ENCODE measurements around the gene CPN2.
A peak's percentile ranks its signal among the peaks of the same experiment; 100 is the strongest.

The CPN2 gene

GRCh38 chr3:194346621-194347020 is 4.5 kb downstream of the CPN2 start:
- H3K4me3 ChIP-seq (ENCODE audit: low read depth, low read length), result no peak overlapping the region
- POLR2A ChIA-PET, result interaction anchor here (1.1 kb wide), 1 partner anchor 23 kb away, joined by 3 read pairs; the partner anchor contains the start of gene LRRC15
- no peak for TF ChIP-seq CTCF (IDR thresholded peaks at IDR 0.05; ENCODE audit: insufficient read depth, low read length, missing control alignments)
- CTCF ChIA-PET, result interaction anchor here (0.9 to 10.2 kb wide), 10 partner anchors 12 to 681 kb away, joined by 3 to 274 read pairs (median 14); partner anchors contain the start of genes GP5 and LRRC15
- DNase-seq (ENCODE audit: low read depth, low spot score), result no peak

GRCh38 chr3:194346035-194346434 is 5.1 kb downstream of the CPN2 start:
- POLR2A ChIA-PET, result interaction anchor here (1.1 kb wide), 1 partner anchor 24 kb away, joined by 3 read pairs; the partner anchor contains the start of gene LRRC15
- TF ChIP-seq CTCF (IDR thresholded peaks at IDR 0.05; ENCODE audit: insufficient read depth, low read length, missing control alignments), result no peak
- CTCF ChIA-PET, result interaction anchor here (0.9 to 10.2 kb wide), 16 partner anchors 11 to 685 kb away, joined by 3 to 274 read pairs (median 12); partner anchors contain the start of genes GP5, LRRC15 and TMEM44
- no peak overlapping the region for H3K4me3 ChIP-seq (ENCODE audit: low read depth, low read length)
- DNase-seq (ENCODE audit: low read depth, low spot score), result no peak

DNA sequence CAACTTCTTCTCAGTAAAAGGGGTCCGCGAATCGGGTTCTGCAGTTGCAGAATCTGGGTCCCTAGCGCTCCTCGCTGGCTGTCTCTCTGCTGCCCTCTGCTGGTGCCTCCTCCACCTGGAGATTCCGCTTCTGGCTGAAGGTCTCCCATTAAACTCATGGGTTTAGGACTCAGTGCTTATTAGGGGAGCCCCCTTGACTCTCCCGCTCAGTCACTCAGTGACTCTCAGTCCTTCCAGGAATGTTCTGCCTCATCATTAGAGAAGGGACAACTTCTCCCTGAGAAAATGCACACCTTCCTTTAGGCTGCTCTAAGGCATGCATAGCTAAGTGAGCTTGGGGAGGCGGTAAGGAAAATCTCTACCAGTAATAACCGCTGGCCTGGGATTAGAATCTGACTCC is 7.1 kb downstream of the CPN2 start:
- H3K4me3 ChIP-seq (ENCODE audit: low read depth, low read length), result no peak overlapping the region
- ChIA-PET POLR2A (interaction anchor here (0.6 kb wide), 1 partner anchor 20 kb away, joined by 4 read pairs; no protein-coding TSS in a partner anchor), CTCF (interaction anchor here (0.6 to 10.2 kb wide), 43 partner anchors 9 to 681 kb away, joined by 3 to 274 read pairs (median 5); partner anchors contain the start of genes GP5, LRRC15, LSG1 and TMEM44)
- DNase-seq (ENCODE audit: low read depth, low spot score), result no peak
- peak; percentile 92 for TF ChIP-seq CTCF (IDR thresholded peaks at IDR 0.05; ENCODE audit: insufficient read depth, low read length, missing control alignments)

GRCh38 chr3:194343561-194343893 is 7.6 kb downstream of the CPN2 start:
- no peak for TF ChIP-seq CTCF (IDR thresholded peaks at IDR 0.05; ENCODE audit: insufficient read depth, low read length, missing control alignments)
- no peak overlapping the region for H3K4me3 ChIP-seq (ENCODE audit: low read depth, low read length)
- ChIA-PET CTCF (interaction anchor here (0.6 to 10.2 kb wide), 43 partner anchors 9 to 681 kb away, joined by 3 to 274 read pairs (median 5); partner anchors contain the start of genes GP5, LRRC15, LSG1 and TMEM44), POLR2A (no interaction called here)
- DNase-seq (ENCODE audit: low read depth, low spot score), result no peak

- no peak for DNase-seq (ENCODE audit: low read depth, low spot score)
- no peak overlapping the region for H3K4me3 ChIP-seq (ENCODE audit: low read depth, low read length)
- CTCF ChIA-PET, result interaction anchor here (0.7 to 10.2 kb wide), 42 partner anchors 7 to 1780 kb away, joined by 3 to 274 read pairs (median 6); partner anchors contain the start of genes CPN2, GP5, LRRC15 and LSG1
- no peak for TF ChIP-seq CTCF (IDR thresholded peaks at IDR 0.05; ENCODE audit: insufficient read depth, low read length, missing control alignments)
- POLR2A ChIA-PET, result no interaction called here
These were observed 8.1 kb downstream of the CPN2 start for GRCh38 chr3:194342861-194343560.

GRCh38 chr3:194340757-194341400 is 10.2 kb downstream of the CPN2 start:
- no peak overlapping the region for H3K4me3 ChIP-seq (ENCODE audit: low read depth, low read length)
- CTCF ChIA-PET, result interaction anchor here (5.3 to 10.2 kb wide), 4 partner anchors 10 to 65 kb away, joined by 31 to 274 read pairs (median 150); partner anchors contain the start of genes CPN2, GP5 and LRRC15
- DNase-seq (ENCODE audit: low read depth, low spot score), result no peak
- no peak for TF ChIP-seq CTCF (IDR thresholded peaks at IDR 0.05; ENCODE audit: insufficient read depth, low read length, missing control alignments)
- POLR2A ChIA-PET, result no interaction called here

Data from AG04449 (cell line).